Neural crest cell (in vitro differentiated cells): ENCODE measurements around the gene SMPDL3B. TPM values are rescaled to one million over a fixed set of nuclear protein-coding genes. Genes with fewer than 3 reads are reported as not detected.
A peak's percentile ranks its signal among the peaks of the same experiment; 100 is the strongest.

ENCODE experiments used
- DNase-seq: peaks from one replicate; pipeline ENCODE4 v3.0.0; 2021; ENCODE audit warnings: low read depth, mixed read lengths, low spot score
- H3K27ac Mint-ChIP-seq: one replicate; pipeline ENCODE4 v1.8.0; 2021; ENCODE audit warnings: mild to moderate bottlenecking, mixed read lengths; ENCODE audit not compliant: unreplicated experiment
- H3K27me3 Mint-ChIP-seq: 2 replicates; pipeline ENCODE4 v1.8.0; 2021; ENCODE audit warnings: low read depth, mild to moderate bottlenecking, mixed read lengths
- H3K36me3 Mint-ChIP-seq: 2 replicates; pipeline ENCODE4 v1.8.0; 2021; ENCODE audit warnings: low read depth, mild to moderate bottlenecking, mixed read lengths
- H3K4me1 Mint-ChIP-seq: 2 replicates; pipeline ENCODE4 v1.8.0; 2021; ENCODE audit warnings: mixed read lengths
- H3K4me3 Mint-ChIP-seq: one replicate; pipeline ENCODE4 v1.8.0; 2021; ENCODE audit warnings: mild to moderate bottlenecking, mixed read lengths
- H3K9me3 Mint-ChIP-seq: 2 replicates; pipeline ENCODE4 v1.8.0; 2021; ENCODE audit warnings: mixed read lengths
- CTCF ChIP-seq: fragments of 200-600 bp; sonication (generic); conservative IDR thresholded peaks from 2 replicates; pipeline ENCODE4 v1.5.0; 2021; ENCODE audit warnings: antibody characterized with exemption, mild to moderate bottlenecking
- total RNA-seq: library from RNA; stranded (reverse); gene quantifications from 2 replicates; pipeline ENCODE4 v1.2.1, GENCODE V29; 2021

Gene SMPDL3B
- total RNA-seq, 1 donor from 2014 or later = not detected

GRCh38 chr1:27912429-27912828 is 22.4 kb upstream of the SMPDL3B start:
- Mint-ChIP-seq H3K27ac (no peak overlapping the region), H3K36me3 (peaks cover 9% of the 10 kb centered on the region)
- DNase-seq = no peak

GRCh38 chr1:27915082-27915575 is 19.7 kb upstream of the SMPDL3B start:
- no peak for DNase-seq
- H3K27ac Mint-ChIP-seq = no peak overlapping the region
- H3K4me3 Mint-ChIP-seq = peak overlapping the region; percentile 100
- H3K36me3 Mint-ChIP-seq = peaks cover 7% of the 10 kb centered on the region
- peaks cover 35% of the 10 kb centered on the region for H3K27me3 Mint-ChIP-seq
- peaks cover 11% of the 10 kb centered on the region for H3K4me1 Mint-ChIP-seq
- TF ChIP-seq CTCF = no peak
- peaks cover 2% of the 10 kb centered on the region for H3K9me3 Mint-ChIP-seq

More at GRCh38 chr1:27912429-27912828, 22.4 kb upstream of the SMPDL3B start:
- no peak for TF ChIP-seq CTCF
- peaks cover 16% of the 10 kb centered on the region for H3K27me3 Mint-ChIP-seq
- peaks cover 2% of the 10 kb centered on the region for H3K9me3 Mint-ChIP-seq
- peaks cover 11% of the 10 kb centered on the region for H3K4me1 Mint-ChIP-seq
- H3K4me3 Mint-ChIP-seq = peak overlapping the region; percentile 81

GRCh38 chr1:27922272-27922671 is 12.5 kb upstream of the SMPDL3B start:
- Mint-ChIP-seq H3K4me1 (no peaks in the 10 kb centered on the region), H3K9me3 (no peaks in the 10 kb centered on the region), H3K4me3 (no peak overlapping the region), H3K27ac (no peak overlapping the region), H3K27me3 (peaks cover 20% of the 10 kb centered on the region), H3K36me3 (no peaks in the 10 kb centered on the region)
- no peak for TF ChIP-seq CTCF
- no peak for DNase-seq

GRCh38 chr1:27928216-27928954 is 6.4 kb upstream of the SMPDL3B start:
- H3K27ac Mint-ChIP-seq = no peak overlapping the region
- peaks cover 8% of the 10 kb centered on the region for H3K27me3 Mint-ChIP-seq
- no peaks in the 10 kb centered on the region for H3K36me3 Mint-ChIP-seq
- H3K4me3 Mint-ChIP-seq = no peak overlapping the region
- DNase-seq = no peak
- TF ChIP-seq CTCF = no peak
- H3K4me1 Mint-ChIP-seq = no peaks in the 10 kb centered on the region
- H3K9me3 Mint-ChIP-seq = no peaks in the 10 kb centered on the region

GRCh38 chr1:27931184-27931583 is 3.6 kb upstream of the SMPDL3B start:
- DNase-seq = no peak
- H3K36me3 Mint-ChIP-seq = no peaks in the 10 kb centered on the region
- H3K27me3 Mint-ChIP-seq = peaks cover 31% of the 10 kb centered on the region
- peaks cover 12% of the 10 kb centered on the region for H3K4me1 Mint-ChIP-seq
- no peak overlapping the region for H3K27ac Mint-ChIP-seq
- H3K4me3 Mint-ChIP-seq = no peak overlapping the region
- no peaks in the 10 kb centered on the region for H3K9me3 Mint-ChIP-seq
- no peak for TF ChIP-seq CTCF
